ENCODE data around the gene SLC9A8. TPM values are rescaled to one million over a fixed set of nuclear protein-coding genes. Genes with fewer than 3 reads are reported as not detected.

The SLC9A8 gene
- total and polyA plus RNA-seq, 9 of the 15 experiments (the other 6 are each of a cell fraction or from before 2014, with no cell fraction given), result 0.56 to 9.7 (median 5.0) TPM

DNA sequence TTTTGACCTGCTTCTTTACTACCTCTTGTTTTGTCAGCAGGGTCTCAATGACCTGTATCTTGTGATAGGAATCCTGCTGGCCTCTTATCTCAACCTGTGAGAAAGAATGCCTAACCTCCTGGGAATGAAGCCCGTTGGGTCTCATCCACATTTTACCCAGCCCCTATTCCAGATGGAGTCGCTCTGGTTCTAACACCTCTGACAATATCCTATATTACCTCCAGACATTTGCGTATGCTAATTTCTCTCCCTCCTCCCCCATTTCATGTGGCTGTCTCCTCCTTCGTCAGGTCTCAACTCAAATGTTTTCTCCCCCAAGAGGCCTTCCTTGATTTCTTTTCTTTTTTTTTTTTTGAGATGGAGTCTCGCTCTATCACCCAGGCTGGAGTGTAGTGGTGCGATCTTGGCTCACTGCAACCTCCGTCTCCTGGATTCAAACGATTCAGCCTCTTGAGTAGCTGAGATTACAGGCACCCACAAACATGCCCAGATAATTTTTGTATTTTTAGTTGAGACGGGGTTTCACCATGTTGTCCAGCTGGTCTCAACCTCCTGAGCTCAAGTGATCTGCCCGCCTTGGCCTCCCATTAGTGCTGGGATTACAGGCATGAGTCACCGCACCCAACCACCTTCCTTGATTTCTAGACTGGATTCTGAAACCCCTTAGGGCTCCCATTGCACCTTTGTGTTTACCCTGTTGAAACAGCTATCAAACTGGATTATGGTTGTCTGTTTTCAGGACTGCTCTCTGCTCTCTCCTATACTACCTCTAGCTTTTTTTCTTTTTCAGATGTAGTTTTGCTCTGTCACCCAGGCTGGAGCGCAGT, 49.5 kb upstream of the SLC9A8 start (continued):
- TF ChIP-seq GTF2F1 (IDR thresholded peaks at IDR 0.05; ENCODE audit: low read depth, low read length) (no peak), ZNF253 (CRISPR knock-in tag; conservative IDR thresholded peaks at IDR 0.05) (no peak), ERF (CRISPR knock-in tag; IDR thresholded peaks at IDR 0.05) (peak; percentile 56; the same call in 1 of the 2 replicates), DIDO1 (tag; IDR thresholded peaks at IDR 0.05; ENCODE audit: low read depth) (peak; percentile 46; the same call in 1 of the 2 replicates), GTF2E2 (tag; IDR thresholded peaks at IDR 0.05) (peak; percentile 40; the same call in 1 of the 2 replicates), BCOR (IDR thresholded peaks at IDR 0.05) (peak; percentile 10; the same call in 1 of the 2 replicates), NFE2L1 (tag; IDR thresholded peaks at IDR 0.05; ENCODE audit: borderline replicate concordance, low read depth) (peak; percentile 35; the same call in 1 of the 2 replicates), ARID1B (IDR thresholded peaks at IDR 0.05) (0 out of 2 replicates have a peak, but pooled peaks have one; percentile 46), C11orf30 (IDR thresholded peaks at IDR 0.05; ENCODE audit: low read depth) (0 out of 2 replicates have a peak, but pooled peaks have one; percentile 20), MTF1 (CRISPR knock-in tag; IDR thresholded peaks at IDR 0.05; ENCODE audit: borderline replicate concordance) (peak; percentile 87), ZNF232 (CRISPR knock-in tag; IDR thresholded peaks at IDR 0.05) (no peak), ARNT (IDR thresholded peaks at IDR 0.05) (peak in 1 of 2 experiments; percentile 25; a peak in 2 of 4 replicates)
- TF ChIP-seq, protein P1, sequence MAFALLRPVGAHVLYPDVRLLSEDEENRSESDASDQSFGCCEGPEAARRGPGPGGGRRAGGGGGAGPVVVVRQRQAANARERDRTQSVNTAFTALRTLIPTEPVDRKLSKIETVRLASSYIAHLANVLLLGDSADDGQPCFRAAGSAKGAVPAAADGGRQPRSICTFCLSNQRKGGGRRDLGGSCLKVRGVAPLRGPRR (CRISPR knock-in tag; IDR thresholded peaks at IDR 0.05), result peak; percentile 94
- TF ChIP-seq, protein P2, sequence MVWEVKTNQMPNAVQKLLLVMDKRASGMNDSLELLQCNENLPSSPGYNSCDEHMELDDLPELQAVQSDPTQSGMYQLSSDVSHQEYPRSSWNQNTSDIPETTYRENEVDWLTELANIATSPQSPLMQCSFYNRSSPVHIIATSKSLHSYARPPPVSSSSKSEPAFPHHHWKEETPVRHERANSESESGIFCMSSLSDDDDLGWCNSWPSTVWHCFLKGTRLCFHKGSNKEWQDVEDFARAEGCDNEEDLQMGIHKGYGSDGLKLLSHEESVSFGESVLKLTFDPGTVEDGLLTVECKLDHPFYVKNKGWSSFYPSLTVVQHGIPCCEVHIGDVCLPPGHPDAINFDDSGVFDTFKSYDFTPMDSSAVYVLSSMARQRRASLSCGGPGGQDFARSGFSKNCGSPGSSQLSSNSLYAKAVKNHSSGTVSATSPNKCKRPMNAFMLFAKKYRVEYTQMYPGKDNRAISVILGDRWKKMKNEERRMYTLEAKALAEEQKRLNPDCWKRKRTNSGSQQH (CRISPR knock-in tag; IDR thresholded peaks at IDR 0.05), result 0 out of 2 replicates have a peak, but pooled peaks have one; percentile 14
- TF ChIP-seq, protein P3, sequence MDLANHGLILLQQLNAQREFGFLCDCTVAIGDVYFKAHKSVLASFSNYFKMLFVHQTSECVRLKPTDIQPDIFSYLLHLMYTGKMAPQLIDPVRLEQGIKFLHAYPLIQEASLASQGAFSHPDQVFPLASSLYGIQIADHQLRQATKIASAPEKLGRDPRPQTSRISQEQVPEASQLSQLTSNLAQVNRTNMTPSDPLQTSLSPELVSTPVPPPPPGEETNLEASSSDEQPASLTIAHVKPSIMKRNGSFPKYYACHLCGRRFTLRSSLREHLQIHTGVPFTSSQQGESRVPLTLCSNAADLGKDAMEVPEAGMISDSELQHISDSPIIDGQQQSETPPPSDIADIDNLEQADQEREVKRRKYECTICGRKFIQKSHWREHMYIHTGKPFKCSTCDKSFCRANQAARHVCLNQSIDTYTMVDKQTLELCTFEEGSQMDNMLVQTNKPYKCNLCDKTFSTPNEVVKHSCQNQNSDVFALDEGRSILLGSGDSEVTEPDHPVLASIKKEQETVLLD (IDR thresholded peaks at IDR 0.05), result no peak
- TF ChIP-seq, protein P4, sequence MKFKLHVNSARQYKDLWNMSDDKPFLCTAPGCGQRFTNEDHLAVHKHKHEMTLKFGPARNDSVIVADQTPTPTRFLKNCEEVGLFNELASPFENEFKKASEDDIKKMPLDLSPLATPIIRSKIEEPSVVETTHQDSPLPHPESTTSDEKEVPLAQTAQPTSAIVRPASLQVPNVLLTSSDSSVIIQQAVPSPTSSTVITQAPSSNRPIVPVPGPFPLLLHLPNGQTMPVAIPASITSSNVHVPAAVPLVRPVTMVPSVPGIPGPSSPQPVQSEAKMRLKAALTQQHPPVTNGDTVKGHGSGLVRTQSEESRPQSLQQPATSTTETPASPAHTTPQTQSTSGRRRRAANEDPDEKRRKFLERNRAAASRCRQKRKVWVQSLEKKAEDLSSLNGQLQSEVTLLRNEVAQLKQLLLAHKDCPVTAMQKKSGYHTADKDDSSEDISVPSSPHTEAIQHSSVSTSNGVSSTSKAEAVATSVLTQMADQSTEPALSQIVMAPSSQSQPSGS (CRISPR knock-in tag; IDR thresholded peaks at IDR 0.05), result no peak
- TF ChIP-seq, protein P5, sequence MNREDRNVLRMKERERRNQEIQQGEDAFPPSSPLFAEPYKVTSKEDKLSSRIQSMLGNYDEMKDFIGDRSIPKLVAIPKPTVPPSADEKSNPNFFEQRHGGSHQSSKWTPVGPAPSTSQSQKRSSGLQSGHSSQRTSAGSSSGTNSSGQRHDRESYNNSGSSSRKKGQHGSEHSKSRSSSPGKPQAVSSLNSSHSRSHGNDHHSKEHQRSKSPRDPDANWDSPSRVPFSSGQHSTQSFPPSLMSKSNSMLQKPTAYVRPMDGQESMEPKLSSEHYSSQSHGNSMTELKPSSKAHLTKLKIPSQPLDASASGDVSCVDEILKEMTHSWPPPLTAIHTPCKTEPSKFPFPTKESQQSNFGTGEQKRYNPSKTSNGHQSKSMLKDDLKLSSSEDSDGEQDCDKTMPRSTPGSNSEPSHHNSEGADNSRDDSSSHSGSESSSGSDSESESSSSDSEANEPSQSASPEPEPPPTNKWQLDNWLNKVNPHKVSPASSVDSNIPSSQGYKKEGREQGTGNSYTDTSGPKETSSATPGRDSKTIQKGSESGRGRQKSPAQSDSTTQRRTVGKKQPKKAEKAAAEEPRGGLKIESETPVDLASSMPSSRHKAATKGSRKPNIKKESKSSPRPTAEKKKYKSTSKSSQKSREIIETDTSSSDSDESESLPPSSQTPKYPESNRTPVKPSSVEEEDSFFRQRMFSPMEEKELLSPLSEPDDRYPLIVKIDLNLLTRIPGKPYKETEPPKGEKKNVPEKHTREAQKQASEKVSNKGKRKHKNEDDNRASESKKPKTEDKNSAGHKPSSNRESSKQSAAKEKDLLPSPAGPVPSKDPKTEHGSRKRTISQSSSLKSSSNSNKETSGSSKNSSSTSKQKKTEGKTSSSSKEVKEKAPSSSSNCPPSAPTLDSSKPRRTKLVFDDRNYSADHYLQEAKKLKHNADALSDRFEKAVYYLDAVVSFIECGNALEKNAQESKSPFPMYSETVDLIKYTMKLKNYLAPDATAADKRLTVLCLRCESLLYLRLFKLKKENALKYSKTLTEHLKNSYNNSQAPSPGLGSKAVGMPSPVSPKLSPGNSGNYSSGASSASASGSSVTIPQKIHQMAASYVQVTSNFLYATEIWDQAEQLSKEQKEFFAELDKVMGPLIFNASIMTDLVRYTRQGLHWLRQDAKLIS (CRISPR knock-in tag; IDR thresholded peaks at IDR 0.05), result no peak

Measured in K562 (cell line).